ENCODE measurements around the gene CD99L2.

DNA sequence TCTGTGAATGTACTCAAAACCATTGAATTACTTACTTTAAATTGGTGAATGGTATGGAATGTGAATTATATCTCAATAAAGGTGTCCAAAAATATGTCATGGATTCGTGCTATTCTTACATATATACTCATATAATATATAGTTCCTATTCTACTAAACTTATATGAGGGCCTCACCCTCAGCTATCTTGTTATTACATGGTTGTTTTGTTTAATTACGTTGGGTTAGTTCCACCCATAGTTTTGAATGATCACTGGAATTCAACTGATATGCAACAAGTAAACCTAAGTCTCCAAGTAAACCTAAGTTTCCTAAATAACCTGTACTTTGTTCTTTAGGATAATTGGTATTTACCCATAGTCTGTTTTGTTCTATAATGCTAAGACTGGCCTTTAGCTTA is 30.6 kb upstream of the CD99L2 start:
- no peak for TF ChIP-seq POLR2AphosphoS5 (IDR thresholded peaks at IDR 0.05)
- TF ChIP-seq, protein P1, sequence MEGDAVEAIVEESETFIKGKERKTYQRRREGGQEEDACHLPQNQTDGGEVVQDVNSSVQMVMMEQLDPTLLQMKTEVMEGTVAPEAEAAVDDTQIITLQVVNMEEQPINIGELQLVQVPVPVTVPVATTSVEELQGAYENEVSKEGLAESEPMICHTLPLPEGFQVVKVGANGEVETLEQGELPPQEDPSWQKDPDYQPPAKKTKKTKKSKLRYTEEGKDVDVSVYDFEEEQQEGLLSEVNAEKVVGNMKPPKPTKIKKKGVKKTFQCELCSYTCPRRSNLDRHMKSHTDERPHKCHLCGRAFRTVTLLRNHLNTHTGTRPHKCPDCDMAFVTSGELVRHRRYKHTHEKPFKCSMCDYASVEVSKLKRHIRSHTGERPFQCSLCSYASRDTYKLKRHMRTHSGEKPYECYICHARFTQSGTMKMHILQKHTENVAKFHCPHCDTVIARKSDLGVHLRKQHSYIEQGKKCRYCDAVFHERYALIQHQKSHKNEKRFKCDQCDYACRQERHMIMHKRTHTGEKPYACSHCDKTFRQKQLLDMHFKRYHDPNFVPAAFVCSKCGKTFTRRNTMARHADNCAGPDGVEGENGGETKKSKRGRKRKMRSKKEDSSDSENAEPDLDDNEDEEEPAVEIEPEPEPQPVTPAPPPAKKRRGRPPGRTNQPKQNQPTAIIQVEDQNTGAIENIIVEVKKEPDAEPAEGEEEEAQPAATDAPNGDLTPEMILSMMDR (IDR thresholded peaks at IDR 0.05), result no peak
- no peak for TF ChIP-seq POLR2A (IDR thresholded peaks at IDR 0.05)
